IMR-90 (cell line): Measurements from ENCODE around the gene BARD1. TPM values are rescaled to one million over a fixed set of nuclear protein-coding genes. Genes with fewer than 3 reads are reported as not detected.

Experiments
- ATAC-seq: fragments of 200-7000 bp; cut with Tn5 transposase; 2 replicates; pipeline ENCODE4 v1.9.1; 2020; ENCODE audit warnings: low read depth, mild to moderate bottlenecking, moderate library complexity
- BruUV-seq: library from RNA; stranded (reverse); fragments of 400-500 nt; replicated peaks from 2 replicates; lab custom pipeline; 2021; lab: Mats Ljungman, UMichigan
- CTCF ChIA-PET: fragments of 300-600 bp; formaldehyde crosslinking; extraction: SDS; loops from one replicate; lab custom pipeline; 2021; ENCODE audit warnings: antibody characterized with exemption; lab: Yijun Ruan, JAX
- POLR2A ChIA-PET: fragments of 300-600 bp; sonication (Branson Sonifier 250); formaldehyde crosslinking; loops from one replicate; lab custom pipeline; 2022; ENCODE audit warnings: antibody characterized with exemption; ENCODE audit not compliant: unreplicated experiment; lab: Charles Lee
- DNase-seq: peaks from one replicate; pipeline ENCODE4 v3.0.0; 2013
- H2AFZ ChIP-seq: replicated peaks from 2 replicates; pipeline ENCODE3; 2013; ENCODE audit warnings: low read length, mild to moderate bottlenecking; ENCODE audit not compliant: poor library complexity
- H2AK5ac ChIP-seq: 2 replicates; pipeline ENCODE4 v1.6.1; 2013; ENCODE audit warnings: low read depth, low read length, inconsistent platforms
- H2AK9ac ChIP-seq: replicated peaks from 2 replicates; pipeline ENCODE3; 2013; ENCODE audit warnings: mild to moderate bottlenecking, low read depth, low read length, moderate library complexity; ENCODE audit not compliant: poor library complexity
- H2BK120ac ChIP-seq: 2 replicates; pipeline ENCODE4 v1.6.1; 2013; ENCODE audit warnings: low read depth, low read length, inconsistent platforms
- H2BK15ac ChIP-seq: 3 replicates; pipeline ENCODE4 v1.6.1; 2013; ENCODE audit warnings: low read depth, low read length, inconsistent platforms
- H2BK20ac ChIP-seq: 2 replicates; pipeline ENCODE4 v1.6.1; 2013; ENCODE audit warnings: low read depth, mild to moderate bottlenecking, inconsistent platforms, low read length, moderate library complexity
- H2BK5ac ChIP-seq: 2 replicates; pipeline ENCODE4 v1.6.1; 2013; ENCODE audit warnings: mild to moderate bottlenecking, low read depth, low read length, inconsistent platforms; ENCODE audit not compliant: poor library complexity, severe bottlenecking
- H3K14ac ChIP-seq: replicated peaks from 2 replicates; pipeline ENCODE4 v1.6.1; 2013; ENCODE audit warnings: low read depth, low read length, inconsistent platforms
- H3K18ac ChIP-seq: 2 replicates; pipeline ENCODE4 v1.6.1; 2013; ENCODE audit warnings: low read depth, low read length, control low read depth
- H3K23ac ChIP-seq: 2 replicates; pipeline ENCODE4 v1.6.1; 2013; ENCODE audit warnings: low read depth, low read length, inconsistent platforms
- H3K27ac ChIP-seq: 2 replicates; pipeline ENCODE4 v1.5.1; 2013; ENCODE audit warnings: mild to moderate bottlenecking, control low read depth, low read length; ENCODE audit not compliant: insufficient read depth
- H3K27me3 ChIP-seq: 2 replicates; pipeline ENCODE4 v1.6.1; 2013; ENCODE audit warnings: low read length; ENCODE audit not compliant: control insufficient read depth, insufficient read depth
- H3K36me3 ChIP-seq: 2 replicates; pipeline ENCODE4 v1.6.1; 2013; ENCODE audit warnings: low read length, mixed read lengths; ENCODE audit not compliant: control insufficient read depth, insufficient read depth
- H3K4ac ChIP-seq: 2 replicates; pipeline ENCODE4 v1.6.1; 2013; ENCODE audit warnings: low read depth, low read length, inconsistent platforms
- H3K4me1 ChIP-seq: 2 replicates; pipeline ENCODE4 v1.6.1; 2013; ENCODE audit warnings: low read length, mixed read lengths; ENCODE audit not compliant: control insufficient read depth, insufficient read depth
- H3K4me2 ChIP-seq: 2 replicates; pipeline ENCODE4 v1.6.1; 2013; ENCODE audit warnings: low read depth, mild to moderate bottlenecking, control low read depth, low read length, moderate library complexity
- H3K4me3 ChIP-seq: 2 replicates; pipeline ENCODE4 v1.5.1; 2013; ENCODE audit warnings: low read depth, mild to moderate bottlenecking, control low read depth, low read length, moderate library complexity; ENCODE audit not compliant: insufficient read depth
- H3K56ac ChIP-seq: 2 replicates; pipeline ENCODE4 v1.6.1; 2013; ENCODE audit warnings: low read length, inconsistent platforms; ENCODE audit not compliant: insufficient read depth; ENCODE audit errors: extremely low read depth
- H3K79me1 ChIP-seq, 2 experiments: 2 replicates each; pipeline ENCODE4 v1.6.1; 2013; ENCODE audit warnings: low read length in 2 of 2, inconsistent platforms in 1 of 2, low read depth in 1 of 2
- H3K9ac ChIP-seq: 2 replicates; pipeline ENCODE4 v1.6.1; 2013; ENCODE audit warnings: low read depth, low read length, control low read depth
- H3K9me1 ChIP-seq: 2 replicates; pipeline ENCODE4 v1.6.1; 2013; ENCODE audit warnings: low read length, inconsistent platforms; ENCODE audit not compliant: insufficient read depth
- H3K9me3 ChIP-seq: 2 replicates; pipeline ENCODE4 v1.6.1; 2013; ENCODE audit warnings: low read length; ENCODE audit not compliant: control insufficient read depth, insufficient read depth
- H4K20me1 ChIP-seq: 2 replicates; pipeline ENCODE4 v1.6.1; 2013; ENCODE audit warnings: low read length, inconsistent platforms; ENCODE audit not compliant: insufficient read depth
- H4K5ac ChIP-seq: 2 replicates; pipeline ENCODE4 v1.6.1; 2013; ENCODE audit warnings: mild to moderate bottlenecking, low read depth, low read length, control low read depth
- H4K8ac ChIP-seq, 2 experiments: 2 replicates each; pipeline ENCODE4 v1.6.1; 2013; ENCODE audit warnings: low read depth in 2 of 2, low read length in 2 of 2, control low read depth in 1 of 2, inconsistent platforms in 1 of 2
- H4K91ac ChIP-seq: 2 replicates; pipeline ENCODE4 v1.6.1; 2013; ENCODE audit warnings: low read depth, low read length, inconsistent platforms; ENCODE audit not compliant: insufficient read depth
- CHD1 ChIP-seq: IDR thresholded peaks from 2 replicates; pipeline ENCODE4 v1.6.1; 2012; ENCODE audit warnings: low read depth, low read length, improper control_type of control experiment
- CTCF ChIP-seq: conservative IDR thresholded peaks from 2 replicates; pipeline ENCODE4 v1.5.1; 2012; ENCODE audit warnings: mild to moderate bottlenecking, low read depth, low read length, improper control_type of control experiment
- ELK1 ChIP-seq: fragments of 150-350 bp; IDR thresholded peaks from 2 replicates; pipeline ENCODE4 v1.6.1; 2016; ENCODE audit warnings: low read depth, mild to moderate bottlenecking, low read length, moderate library complexity, borderline replicate concordance
- FOS ChIP-seq: fragments of 150-350 bp; IDR thresholded peaks from 2 replicates; pipeline ENCODE4 v1.6.1; 2016; ENCODE audit warnings: low read depth, low read length
- POLR2A ChIP-seq: IDR thresholded peaks from 2 replicates; pipeline ENCODE4 v1.6.1; 2012; ENCODE audit warnings: mild to moderate bottlenecking, low read depth, low read length
- RAD21 ChIP-seq: IDR thresholded peaks from 2 replicates; pipeline ENCODE4 v1.6.1; 2012; ENCODE audit warnings: low read length, improper control_type of control experiment
- RCOR1 ChIP-seq: IDR thresholded peaks from 2 replicates; pipeline ENCODE4 v1.6.1; 2012; ENCODE audit warnings: mild to moderate bottlenecking, low read length, improper control_type of control experiment; ENCODE audit not compliant: insufficient replicate concordance
- SMC3 ChIP-seq: fragments of 150-350 bp; IDR thresholded peaks from 2 replicates; pipeline ENCODE4 v1.6.1; 2016; ENCODE audit warnings: low read depth, mild to moderate bottlenecking, antibody characterized with exemption, low read length, moderate library complexity
- USF2 ChIP-seq: fragments of 150-350 bp; IDR thresholded peaks from 2 replicates; pipeline ENCODE4 v1.6.1; 2017; ENCODE audit warnings: mild to moderate bottlenecking, antibody characterized with exemption, low read length, low read depth
- dilution Hi-C: fragments of 300-500 bp; cut with HindIII; formaldehyde crosslinking; loops from one replicate; pipeline ENCODE4 v1.14.3; 2018; ENCODE audit warnings: low sequenced_read_pairs; ENCODE audit not compliant: unreplicated experiment
- in situ Hi-C: fragments of 300-500 bp; cut with MboI; formaldehyde crosslinking; loops from 3 replicates; pipeline ENCODE4 v1.14.3; 2019; ENCODE audit warnings: low sequenced_read_pairs, inconsistent platforms, mixed read lengths
- intact Hi-C: fragments of 100-400 bp; cut with micrococcal nuclease; formaldehyde crosslinking; loops from 2 replicates; pipeline ENCODE4 v1.10.0; 2022
- polyA plus RNA-seq, 3 experiments: library from polyadenylated mRNA; depleted of rRNA; stranded (reverse); fragments of >200 nt; gene quantifications; 2 replicates each; pipeline ENCODE4 v1.2.3, GENCODE V29; 2012; ENCODE audit warnings: low replicate concordance in 1 of 3
- total RNA-seq: library from RNA; depleted of rRNA; stranded (reverse); fragments of >200 nt; gene quantifications from 2 replicates; pipeline ENCODE4 v1.2.3, GENCODE V29; 2012

Gene BARD1
- total and polyA plus RNA-seq, 2 of the 4 experiments (the other 2 are of a cell fraction): 3.1 to 34.6 TPM

GRCh38 chr2:214696681-214697080 lies 112.8 kb downstream of the BARD1 start:
- H2AFZ ChIP-seq: peak overlapping the region; percentile 66
- TF ChIP-seq POLR2A: no peak
- TF ChIP-seq RCOR1: no peak
- no peak for TF ChIP-seq FOS
- TF ChIP-seq RAD21: no peak
- no peak for TF ChIP-seq USF2
- TF ChIP-seq CTCF: no peak
- no peak for TF ChIP-seq CHD1
- TF ChIP-seq ELK1: no peak
- no peak for TF ChIP-seq SMC3
- CTCF ChIA-PET: no interaction called here
- no peak overlapping the region for H3K56ac ChIP-seq
- no peak overlapping the region for H2AK5ac ChIP-seq
- no peak overlapping the region for H4K91ac ChIP-seq
- no peak overlapping the region for H2BK15ac ChIP-seq
- no peaks in the 10 kb centered on the region for H3K4me1 ChIP-seq
- no peaks in the 10 kb centered on the region for H4K20me1 ChIP-seq
- no peak overlapping the region for H4K5ac ChIP-seq
- H3K4me3 ChIP-seq: no peak overlapping the region
- dilution Hi-C loops (no loop called here), in situ Hi-C loops (no loop called here), intact Hi-C loops (no loop called here)
- no peak overlapping the region for H2AK9ac ChIP-seq
- peaks cover 3% of the 10 kb centered on the region; the same call in 1 of the 2 replicates for H3K9me3 ChIP-seq
- no peaks in the 10 kb centered on the region for H3K36me3 ChIP-seq
- no peak overlapping the region for H3K4me2 ChIP-seq
- no peaks in the 10 kb centered on the region for H3K9me1 ChIP-seq
- no peak overlapping the region for H3K18ac ChIP-seq
- no peak overlapping the region for H3K9ac ChIP-seq
- no peak overlapping the region for H2BK120ac ChIP-seq
- no peak overlapping the region for H2BK5ac ChIP-seq
- no peak overlapping the region for H4K8ac ChIP-seq
- no peak overlapping the region for H3K4ac ChIP-seq
- DNase-seq (no peak), ATAC-seq (no peak)
- H3K27ac ChIP-seq: no peak overlapping the region
- no peaks in the 10 kb centered on the region for H3K79me1 ChIP-seq
- no peaks in the 10 kb centered on the region for H3K27me3 ChIP-seq
- POLR2A ChIA-PET: no interaction called here
- no peak overlapping the region for H3K23ac ChIP-seq
- no peak overlapping the region for H3K14ac ChIP-seq
- BruUV-seq: no TSS peak
- no peak overlapping the region for H2BK20ac ChIP-seq
